Bronchial smooth muscle cell (primary cell): ENCODE data around the gene FHIP1B. TPM values are rescaled to one million over a fixed set of nuclear protein-coding genes. Genes with fewer than 3 reads are reported as not detected.

Experiments
- total RNA-seq: library from RNA; depleted of rRNA; stranded (reverse); fragments of >200 nt; gene quantifications from 2 replicates; pipeline ENCODE4 v1.2.1, GENCODE V29; 2014

FHIP1B gene
- total RNA-seq, result 6.0 and 6.3 TPM in 2 replicates

GRCh38 chr11:6234387-6235107, at the start of gene FHIP1B:
Gene FHIP1B, minus strand, starts transcription at chr11:6234636. Its CDS starts 10,120 bp downstream, at chr11:6224516.

GRCh38 chr11:6238902-6239301, 4.5 kb upstream of the FHIP1B start, which contains the start of gene CNGA4:
Gene CNGA4, plus strand, starts transcription at chr11:6239089. Its CDS starts 118 bp downstream, at chr11:6239207.

GRCh38 chr11:6205366-6205765, 29.1 kb downstream of the FHIP1B start, which contains the start of gene C11orf42:
Gene C11orf42, plus strand, starts transcription at chr11:6205557. Its CDS starts 59 bp downstream, at chr11:6205616.

DNA sequence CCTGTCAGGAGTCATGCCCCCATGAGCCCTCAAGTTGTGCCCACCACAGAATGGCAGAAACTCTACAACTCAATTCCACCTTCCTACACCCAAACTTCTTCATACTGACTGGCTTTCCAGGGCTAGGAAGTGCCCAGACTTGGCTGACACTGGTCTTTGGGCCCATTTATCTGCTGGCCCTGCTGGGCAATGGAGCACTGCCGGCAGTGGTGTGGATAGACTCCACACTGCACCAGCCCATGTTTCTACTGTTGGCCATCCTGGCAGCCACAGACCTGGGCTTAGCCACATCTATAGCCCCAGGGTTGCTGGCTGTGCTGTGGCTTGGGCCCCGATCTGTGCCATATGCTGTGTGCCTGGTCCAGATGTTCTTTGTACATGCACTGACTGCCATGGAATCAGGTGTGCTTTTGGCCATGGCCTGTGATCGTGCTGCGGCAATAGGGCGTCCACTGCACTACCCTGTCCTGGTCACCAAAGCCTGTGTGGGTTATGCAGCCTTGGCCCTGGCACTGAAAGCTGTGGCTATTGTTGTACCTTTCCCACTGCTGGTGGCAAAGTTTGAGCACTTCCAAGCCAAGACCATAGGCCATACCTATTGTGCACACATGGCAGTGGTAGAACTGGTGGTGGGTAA, 35.1 kb downstream of the FHIP1B start, which contains the start of gene OR52W1:
Gene OR52W1 (plus strand): TSS at position 51 of the 637 bp plus-strand sequence. CDS start 0 bp downstream, at position 51.

DNA sequence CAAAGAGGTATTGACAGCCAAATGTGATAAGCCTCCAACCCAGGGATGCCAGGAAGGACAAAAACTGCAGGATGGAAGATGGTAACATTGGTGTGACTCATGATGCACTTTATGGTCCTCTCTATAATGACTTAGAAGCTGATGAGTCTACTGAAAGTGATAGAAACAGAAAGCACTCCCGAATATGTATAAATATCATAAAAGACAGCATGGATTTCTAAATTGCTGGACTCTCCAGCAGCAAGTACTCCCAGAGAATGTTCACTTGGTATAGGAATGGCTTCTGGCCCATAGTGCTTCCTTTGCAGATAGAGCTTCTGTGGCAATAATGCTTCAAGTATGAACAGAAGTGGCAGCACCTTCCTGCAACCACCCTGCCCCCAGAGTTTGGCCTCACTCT, 64.2 kb downstream of the FHIP1B start, which contains the start of gene OR52B2:
Gene OR52B2 (minus strand): TSS at position 101 of the 400 bp plus-strand sequence. CDS start 0 bp downstream, at position 101.

Other genes with a start within 250 kb of the FHIP1B start
- gene OR52L1, start 247.7 kb downstream of the FHIP1B start, total RNA-seq, result not detected in 2 replicates
- not detected in 2 replicates for gene OR56A4, start 227.7 kb downstream of the FHIP1B start, total RNA-seq
- gene OR56A1, start 203.9 kb downstream of the FHIP1B start, total RNA-seq, result under 0.01 TPM in 1 of 2 replicates, not detected in the other
- gene OR56B4, start 127.0 kb downstream of the FHIP1B start, total RNA-seq, result not detected in 2 replicates
- not detected in 2 replicates for gene OR52B2, start 64.3 kb downstream of the FHIP1B start, total RNA-seq
- gene OR52W1, start 35.4 kb downstream of the FHIP1B start, total RNA-seq, result not detected in 2 replicates
- gene C11orf42, start 29.1 kb downstream of the FHIP1B start, total RNA-seq, result not detected in 2 replicates
- 0.09 and 0.16 TPM in 2 replicates for gene CNGA4, start 4.5 kb upstream of the FHIP1B start, total RNA-seq
- 0.09 TPM in 1 of 2 replicates, not detected in the other for gene CCKBR, start 25.2 kb upstream of the FHIP1B start, total RNA-seq
- gene CAVIN3, start 85.9 kb upstream of the FHIP1B start, total RNA-seq, result 133 and 181 TPM in 2 replicates
- 40.0 and 41.3 TPM in 2 replicates for gene SMPD1, start 155.8 kb upstream of the FHIP1B start, total RNA-seq
- 53.4 and 69.9 TPM in 2 replicates for gene APBB1, start 184.5 kb upstream of the FHIP1B start, total RNA-seq
- gene HPX, start 206.4 kb upstream of the FHIP1B start, total RNA-seq, result 0.63 and 0.77 TPM in 2 replicates
- gene TRIM3, start 239.3 kb upstream of the FHIP1B start, total RNA-seq, result 27.4 and 42.2 TPM in 2 replicates
- gene ARFIP2, start 246.7 kb upstream of the FHIP1B start, total RNA-seq, result 40.8 and 48.5 TPM in 2 replicates
- 30.8 and 31.7 TPM in 2 replicates for gene TIMM10B, start 246.9 kb upstream of the FHIP1B start, total RNA-seq